ENCODE results near the gene RIMS4.

Gene RIMS4

GRCh38 chr20:44727039-44727438 lies 83.3 kb downstream of the RIMS4 start:
- Histone ChIP-seq H3K4me3 (ENCODE audit: low read depth in 1 of 2, low read length in 2 of 2) (no peak overlapping the region), H3K9me3 (ENCODE audit: control insufficient read depth in 1 of 2, low read length in 2 of 2) (no peaks in the 10 kb centered on the region), H3K4me1 (ENCODE audit: control insufficient read depth in 1 of 2, insufficient read depth in 2 of 2, low read length in 2 of 2) (peaks cover 0 to 10% of the 10 kb centered on the region in 2 donors), H3K27ac (ENCODE audit: low read depth, low read length) (no peak overlapping the region), H3K27me3 (ENCODE audit: control insufficient read depth in 1 of 2, insufficient read depth in 2 of 2, low read length in 2 of 2) (no peaks in the 10 kb centered on the region), H3K36me3 (ENCODE audit: control insufficient read depth in 1 of 2, insufficient read depth in 2 of 2, low read length in 2 of 2) (no peaks in the 10 kb centered on the region), H3K9ac (ENCODE audit: low read depth in 1 of 2, low read length in 2 of 2) (no peak overlapping the region)

- peaks cover 0 to 10% of the 10 kb centered on the region in 2 donors for H3K4me1 ChIP-seq (ENCODE audit: control insufficient read depth in 1 of 2, insufficient read depth in 2 of 2, low read length in 2 of 2)
- no peak overlapping the region for H3K27ac ChIP-seq (ENCODE audit: low read depth, low read length)
- no peak overlapping the region for H3K9ac ChIP-seq (ENCODE audit: low read depth in 1 of 2, low read length in 2 of 2)
- H3K36me3 ChIP-seq (ENCODE audit: control insufficient read depth in 1 of 2, insufficient read depth in 2 of 2, low read length in 2 of 2): no peaks in the 10 kb centered on the region
- H3K9me3 ChIP-seq (ENCODE audit: control insufficient read depth in 1 of 2, low read length in 2 of 2): no peaks in the 10 kb centered on the region
- no peak overlapping the region for H3K4me3 ChIP-seq (ENCODE audit: low read depth in 1 of 2, low read length in 2 of 2)
- H3K27me3 ChIP-seq (ENCODE audit: control insufficient read depth in 1 of 2, insufficient read depth in 2 of 2, low read length in 2 of 2): no peaks in the 10 kb centered on the region
Observed at GRCh38 chr20:44725837-44726236, 84.5 kb downstream of the RIMS4 start.

- Histone ChIP-seq H3K9me3 (ENCODE audit: control insufficient read depth in 1 of 2, low read length in 2 of 2) (no peaks in the 10 kb centered on the region), H3K36me3 (ENCODE audit: control insufficient read depth in 1 of 2, insufficient read depth in 2 of 2, low read length in 2 of 2) (no peaks in the 10 kb centered on the region), H3K4me1 (ENCODE audit: control insufficient read depth in 1 of 2, insufficient read depth in 2 of 2, low read length in 2 of 2) (peaks cover 0 to 10% of the 10 kb centered on the region in 2 donors), H3K4me3 (ENCODE audit: low read depth in 1 of 2, low read length in 2 of 2) (no peak overlapping the region), H3K27me3 (ENCODE audit: control insufficient read depth in 1 of 2, insufficient read depth in 2 of 2, low read length in 2 of 2) (no peaks in the 10 kb centered on the region), H3K9ac (ENCODE audit: low read depth in 1 of 2, low read length in 2 of 2) (no peak overlapping the region), H3K27ac (ENCODE audit: low read depth, low read length) (no peak overlapping the region)
Observed at GRCh38 chr20:44724423-44725091, 85.8 kb downstream of the RIMS4 start.

DNA sequence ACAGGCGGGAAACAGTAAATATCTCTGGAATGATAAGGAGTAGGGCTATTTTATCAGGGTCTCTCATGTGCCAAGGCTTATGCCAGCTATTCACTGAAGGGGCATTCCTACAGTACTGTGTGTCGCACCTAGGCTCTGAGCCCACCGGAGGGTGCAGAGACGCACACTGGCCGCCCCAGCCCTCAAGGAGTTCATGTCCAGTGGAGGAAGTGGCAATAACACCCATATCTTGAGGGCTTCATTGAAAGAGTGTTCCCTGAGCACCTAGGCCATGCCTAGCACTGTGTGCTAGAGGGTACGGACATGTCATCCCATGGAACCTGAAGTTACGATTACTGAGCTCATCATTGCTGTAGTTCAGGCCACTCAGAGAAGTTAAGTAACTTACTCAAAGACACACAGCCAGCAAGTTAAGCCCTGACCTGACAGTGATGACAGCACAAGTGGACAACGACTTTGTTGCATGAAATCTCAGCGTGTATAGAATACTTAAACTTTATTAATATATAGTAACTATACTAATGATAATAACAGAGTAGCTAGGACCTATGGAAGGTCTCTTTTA lies 86.5 kb downstream of the RIMS4 start:
- H3K27me3 ChIP-seq (ENCODE audit: control insufficient read depth in 1 of 2, insufficient read depth in 2 of 2, low read length in 2 of 2): no peaks in the 10 kb centered on the region
- H3K9me3 ChIP-seq (ENCODE audit: control insufficient read depth in 1 of 2, low read length in 2 of 2): no peaks in the 10 kb centered on the region
- peaks cover 0 to 4% of the 10 kb centered on the region in 2 donors for H3K4me1 ChIP-seq (ENCODE audit: control insufficient read depth in 1 of 2, insufficient read depth in 2 of 2, low read length in 2 of 2)
- H3K4me3 ChIP-seq (ENCODE audit: low read depth in 1 of 2, low read length in 2 of 2): no peak overlapping the region
- H3K36me3 ChIP-seq (ENCODE audit: control insufficient read depth in 1 of 2, insufficient read depth in 2 of 2, low read length in 2 of 2): no peaks in the 10 kb centered on the region
- H3K27ac ChIP-seq (ENCODE audit: low read depth, low read length): no peak overlapping the region
- H3K9ac ChIP-seq (ENCODE audit: low read depth in 1 of 2, low read length in 2 of 2): no peak overlapping the region

DNA sequence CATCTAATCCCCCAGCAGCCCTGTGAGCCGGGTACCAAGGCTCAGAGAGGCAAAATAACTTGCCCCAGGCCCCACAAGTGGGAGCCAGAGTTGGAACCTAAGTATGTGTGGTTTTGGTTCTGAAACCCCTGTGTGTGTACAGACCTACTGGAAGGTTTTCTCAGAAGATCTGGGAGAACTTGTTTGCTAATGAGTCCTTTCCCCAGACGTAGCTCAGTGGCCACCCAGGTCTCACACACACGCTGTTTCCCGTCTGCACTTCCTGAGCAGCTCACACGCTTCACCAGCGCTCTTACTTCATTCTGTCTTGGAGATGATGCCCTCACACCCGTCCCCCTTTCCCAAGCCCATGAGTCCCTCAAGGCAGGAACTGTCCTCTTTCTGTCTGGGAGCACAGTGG lies 87.0 kb downstream of the RIMS4 start:
- Histone ChIP-seq H3K9me3 (ENCODE audit: control insufficient read depth in 1 of 2, low read length in 2 of 2) (no peaks in the 10 kb centered on the region), H3K4me3 (ENCODE audit: low read depth in 1 of 2, low read length in 2 of 2) (no peak overlapping the region), H3K9ac (ENCODE audit: low read depth in 1 of 2, low read length in 2 of 2) (no peak overlapping the region), H3K27ac (ENCODE audit: low read depth, low read length) (no peak overlapping the region), H3K27me3 (ENCODE audit: control insufficient read depth in 1 of 2, insufficient read depth in 2 of 2, low read length in 2 of 2) (no peaks in the 10 kb centered on the region), H3K36me3 (ENCODE audit: control insufficient read depth in 1 of 2, insufficient read depth in 2 of 2, low read length in 2 of 2) (no peaks in the 10 kb centered on the region), H3K4me1 (ENCODE audit: control insufficient read depth in 1 of 2, insufficient read depth in 2 of 2, low read length in 2 of 2) (no peaks in the 10 kb centered on the region)

DNA sequence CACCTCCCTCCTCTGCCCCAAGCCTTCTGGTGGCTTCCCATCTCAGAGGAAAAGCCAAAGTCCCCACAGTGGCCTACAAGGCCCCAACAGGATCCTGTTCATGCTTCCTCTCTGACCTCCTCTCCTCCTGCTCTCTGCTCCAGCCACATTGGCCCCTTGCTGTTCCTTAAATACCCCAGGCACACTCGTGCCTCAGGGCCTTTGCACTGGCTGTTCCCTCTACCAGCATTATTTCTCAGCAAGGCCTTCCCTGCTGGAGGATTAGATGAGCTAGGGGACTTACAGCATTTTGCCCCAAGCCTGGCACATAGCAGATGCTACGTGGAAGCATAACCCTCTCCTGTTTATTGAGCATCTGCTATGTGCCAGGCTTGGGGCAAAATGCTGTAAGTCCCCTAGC lies 87.4 kb downstream of the RIMS4 start:
- Histone ChIP-seq H3K4me3 (ENCODE audit: low read depth in 1 of 2, low read length in 2 of 2) (no peak overlapping the region), H3K4me1 (ENCODE audit: control insufficient read depth in 1 of 2, insufficient read depth in 2 of 2, low read length in 2 of 2) (no peaks in the 10 kb centered on the region), H3K9ac (ENCODE audit: low read depth in 1 of 2, low read length in 2 of 2) (no peak overlapping the region), H3K9me3 (ENCODE audit: control insufficient read depth in 1 of 2, low read length in 2 of 2) (no peaks in the 10 kb centered on the region), H3K36me3 (ENCODE audit: control insufficient read depth in 1 of 2, insufficient read depth in 2 of 2, low read length in 2 of 2) (no peaks in the 10 kb centered on the region), H3K27me3 (ENCODE audit: control insufficient read depth in 1 of 2, insufficient read depth in 2 of 2, low read length in 2 of 2) (no peaks in the 10 kb centered on the region), H3K27ac (ENCODE audit: low read depth, low read length) (no peak overlapping the region)

GRCh38 chr20:44721785-44722054 lies 88.6 kb downstream of the RIMS4 start:
- H3K4me1 ChIP-seq (ENCODE audit: control insufficient read depth in 1 of 2, insufficient read depth in 2 of 2, low read length in 2 of 2): no peaks in the 10 kb centered on the region
- H3K36me3 ChIP-seq (ENCODE audit: control insufficient read depth in 1 of 2, insufficient read depth in 2 of 2, low read length in 2 of 2): no peaks in the 10 kb centered on the region
- H3K27ac ChIP-seq (ENCODE audit: low read depth, low read length): no peak overlapping the region
- no peaks in the 10 kb centered on the region for H3K9me3 ChIP-seq (ENCODE audit: control insufficient read depth in 1 of 2, low read length in 2 of 2)
- H3K27me3 ChIP-seq (ENCODE audit: control insufficient read depth in 1 of 2, insufficient read depth in 2 of 2, low read length in 2 of 2): no peaks in the 10 kb centered on the region
- H3K9ac ChIP-seq (ENCODE audit: low read depth in 1 of 2, low read length in 2 of 2): no peak overlapping the region
- H3K4me3 ChIP-seq (ENCODE audit: low read depth in 1 of 2, low read length in 2 of 2): no peak overlapping the region

DNA sequence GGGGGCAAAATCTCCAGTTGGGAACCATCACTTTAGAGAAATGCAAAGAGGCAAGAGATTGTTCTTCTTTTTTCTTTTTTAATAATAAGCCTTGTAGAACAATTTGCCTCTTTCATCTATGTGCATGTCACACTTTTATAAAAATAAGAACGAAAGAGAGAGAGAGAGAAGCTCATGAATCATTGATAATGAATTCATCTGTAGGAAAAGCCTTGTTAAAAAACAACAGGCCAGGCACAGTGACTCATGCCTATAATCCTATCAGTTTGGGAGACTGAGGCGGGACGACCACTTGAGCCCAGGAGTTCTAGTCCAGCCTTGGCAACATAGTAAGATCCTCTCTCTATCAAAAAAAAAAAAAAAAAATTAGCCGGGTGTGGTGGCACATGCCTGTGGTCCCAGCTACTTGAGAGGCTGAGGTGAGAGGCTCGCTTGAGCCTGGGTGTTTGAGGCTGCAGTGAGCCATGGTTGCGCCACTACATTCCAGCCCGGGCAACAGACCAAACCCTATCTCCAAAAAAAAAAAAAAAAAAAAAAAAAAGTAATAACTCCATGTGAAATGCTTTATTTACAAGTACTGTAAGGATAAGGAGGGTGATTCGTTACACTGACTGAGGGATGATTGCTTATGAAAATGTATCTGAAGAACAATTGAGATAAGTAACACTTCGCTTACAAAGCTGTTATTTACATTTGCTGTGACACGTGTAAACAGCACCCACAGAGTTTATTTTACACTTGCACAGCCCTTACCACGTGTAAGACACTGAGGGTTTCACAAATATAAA lies 89.2 kb downstream of the RIMS4 start:
- Histone ChIP-seq H3K36me3 (ENCODE audit: control insufficient read depth in 1 of 2, insufficient read depth in 2 of 2, low read length in 2 of 2) (no peaks in the 10 kb centered on the region), H3K4me3 (ENCODE audit: low read depth in 1 of 2, low read length in 2 of 2) (no peak overlapping the region), H3K9me3 (ENCODE audit: control insufficient read depth in 1 of 2, low read length in 2 of 2) (no peaks in the 10 kb centered on the region), H3K4me1 (ENCODE audit: control insufficient read depth in 1 of 2, insufficient read depth in 2 of 2, low read length in 2 of 2) (no peaks in the 10 kb centered on the region), H3K9ac (ENCODE audit: low read depth in 1 of 2, low read length in 2 of 2) (no peak overlapping the region), H3K27me3 (ENCODE audit: control insufficient read depth in 1 of 2, insufficient read depth in 2 of 2, low read length in 2 of 2) (no peaks in the 10 kb centered on the region), H3K27ac (ENCODE audit: low read depth, low read length) (no peak overlapping the region)

- Histone ChIP-seq H3K36me3 (ENCODE audit: control insufficient read depth in 1 of 2, insufficient read depth in 2 of 2, low read length in 2 of 2) (no peaks in the 10 kb centered on the region), H3K27ac (ENCODE audit: low read depth, low read length) (no peak overlapping the region), H3K27me3 (ENCODE audit: control insufficient read depth in 1 of 2, insufficient read depth in 2 of 2, low read length in 2 of 2) (no peaks in the 10 kb centered on the region), H3K9ac (ENCODE audit: low read depth in 1 of 2, low read length in 2 of 2) (no peak overlapping the region), H3K4me3 (ENCODE audit: low read depth in 1 of 2, low read length in 2 of 2) (no peak overlapping the region), H3K4me1 (ENCODE audit: control insufficient read depth in 1 of 2, insufficient read depth in 2 of 2, low read length in 2 of 2) (no peaks in the 10 kb centered on the region), H3K9me3 (ENCODE audit: control insufficient read depth in 1 of 2, low read length in 2 of 2) (no peaks in the 10 kb centered on the region)
Observed at GRCh38 chr20:44720621-44720996, 89.7 kb downstream of the RIMS4 start.

DNA sequence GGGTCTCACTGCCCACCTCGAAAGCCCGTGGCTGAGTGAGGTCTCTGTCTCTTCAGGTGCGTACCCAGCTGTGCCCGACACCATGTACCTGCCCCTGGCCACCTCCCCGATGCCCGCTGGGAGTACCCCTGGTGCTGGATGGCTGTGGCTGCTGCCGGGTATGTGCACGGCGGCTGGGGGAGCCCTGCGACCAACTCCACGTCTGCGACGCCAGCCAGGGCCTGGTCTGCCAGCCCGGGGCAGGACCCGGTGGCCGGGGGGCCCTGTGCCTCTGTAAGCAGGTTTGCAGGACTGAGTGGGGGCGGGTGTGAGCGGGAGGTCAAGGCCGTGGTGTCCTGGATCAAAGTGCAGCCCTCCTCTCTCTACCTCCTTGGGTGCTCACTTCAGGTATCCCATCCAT lies 90.5 kb downstream of the RIMS4 start:
- Histone ChIP-seq H3K27ac (ENCODE audit: low read depth, low read length) (no peak overlapping the region), H3K4me3 (ENCODE audit: low read depth in 1 of 2, low read length in 2 of 2) (no peak overlapping the region), H3K36me3 (ENCODE audit: control insufficient read depth in 1 of 2, insufficient read depth in 2 of 2, low read length in 2 of 2) (no peaks in the 10 kb centered on the region), H3K9me3 (ENCODE audit: control insufficient read depth in 1 of 2, low read length in 2 of 2) (no peaks in the 10 kb centered on the region), H3K9ac (ENCODE audit: low read depth in 1 of 2, low read length in 2 of 2) (no peak overlapping the region), H3K27me3 (ENCODE audit: control insufficient read depth in 1 of 2, insufficient read depth in 2 of 2, low read length in 2 of 2) (no peaks in the 10 kb centered on the region), H3K4me1 (ENCODE audit: control insufficient read depth in 1 of 2, insufficient read depth in 2 of 2, low read length in 2 of 2) (peaks cover 2 to 4% of the 10 kb centered on the region in 2 donors)

Data from duodenal mucosa (tissue), 2 donors.